Natural killer cell (primary cell): Measurements from ENCODE around the gene GPN2. TPM values are rescaled to one million over a fixed set of nuclear protein-coding genes. Genes with fewer than 3 reads are reported as not detected.
"Not testable (repeated sequence)": the region's sequence is repeated elsewhere in the genome, so short reads cannot be mapped to it uniquely, and the experiment has no call there.

ENCODE experiments used
- ATAC-seq, 3 donors: fragments of 150-1000 bp in 2 of 3; fragments of 200-7000 bp in 1 of 3; cut with Tn5 transposase; 1 replicate in 1 of 3; 2 replicates in 2 of 3; pipeline ENCODE4 v1.10.0; 2021; ENCODE audit warnings: mild to moderate bottlenecking in 2 of 3, moderate library complexity in 2 of 3
- DNase-seq, 2 donors: peaks; one replicate each; pipeline versions ENCODE4 v3.0.0 to v3.0.0-alpha.2; 2013 to 2021; ENCODE audit warnings: mixed read lengths in 1 of 2
- H3K27ac ChIP-seq: one replicate; pipeline ENCODE4 v1.5.1; 2013; ENCODE audit warnings: mild to moderate bottlenecking, low read length
- H3K27me3 ChIP-seq: one replicate; pipeline ENCODE4 v1.6.1; 2013; ENCODE audit warnings: low read length; ENCODE audit not compliant: control insufficient read depth, insufficient read depth
- H3K36me3 ChIP-seq: one replicate; pipeline ENCODE4 v1.6.1; 2013; ENCODE audit warnings: low read length; ENCODE audit not compliant: control insufficient read depth, insufficient read depth
- H3K4me1 ChIP-seq: one replicate; pipeline ENCODE4 v1.6.1; 2013; ENCODE audit warnings: low read length; ENCODE audit not compliant: control insufficient read depth, insufficient read depth
- H3K4me3 ChIP-seq: one replicate; pipeline ENCODE4 v1.5.1; 2013; ENCODE audit warnings: low read length
- H3K9me3 ChIP-seq: one replicate; pipeline ENCODE4 v1.6.1; 2013; ENCODE audit warnings: low read length; ENCODE audit not compliant: control insufficient read depth, insufficient read depth
- H3K27ac Mint-ChIP-seq, 2 donors: one replicate each; pipeline ENCODE4 v1.8.0; 2022; ENCODE audit warnings: mild to moderate bottlenecking in 2 of 2, mixed read lengths in 2 of 2, moderate library complexity in 1 of 2
- H3K27me3 Mint-ChIP-seq, 2 donors: one replicate each; pipeline ENCODE4 v1.8.0; 2022; ENCODE audit warnings: low read depth in 2 of 2, mixed read lengths in 2 of 2
- H3K36me3 Mint-ChIP-seq: one replicate; pipeline ENCODE4 v1.8.0; 2022; ENCODE audit warnings: mixed read lengths
- H3K4me1 Mint-ChIP-seq, 2 donors: one replicate each; pipeline ENCODE4 v1.8.0; 2022; ENCODE audit warnings: mixed read lengths in 2 of 2
- H3K4me3 Mint-ChIP-seq: one replicate; pipeline ENCODE4 v1.8.0; 2022; ENCODE audit warnings: mild to moderate bottlenecking, moderate library complexity, mixed read lengths
- H3K9me3 Mint-ChIP-seq, 2 donors: one replicate each; pipeline ENCODE4 v1.8.0; 2022; ENCODE audit warnings: mixed read lengths in 2 of 2
- CTCF ChIP-seq: fragments of 200-600 bp; IDR thresholded peaks from one replicate; pipeline ENCODE4 v1.8.0; 2022; ENCODE audit warnings: antibody characterized with exemption
- WGBS: methylation state at CpG from one replicate; pipeline ENCODE4 v1.1.7; 2013; ENCODE audit warnings: missing lambda C conversion rate; ENCODE audit not compliant: insufficient coverage; 5-methylcytosine and 5-hydroxymethylcytosine counted together
- intact Hi-C: fragments of 100-400 bp; cut with micrococcal nuclease; formaldehyde crosslinking; loops from one replicate; pipeline ENCODE4 v1.14.2; 2022
- total RNA-seq, 4 donors: library from RNA; stranded (reverse); fragments of 120-200 nt in 1 of 4; gene quantifications; one replicate each; pipeline versions ENCODE4 v1.2.3 to v1.2.4, GENCODE V29; 2013 to 2022

GPN2 gene
- total RNA-seq, 3 donors from 2014 or later (not counting 1 experiment from before 2014, with no cell fraction given): 32.4 to 42.6 (median 37.9) TPM

GRCh38 chr1:26848499-26848898 lies 41.6 kb downstream of the GPN2 start:
- H3K36me3 Mint-ChIP-seq: no peaks in the 10 kb centered on the region
- H3K9me3 Mint-ChIP-seq: no peaks in the 10 kb centered on the region
- H3K36me3 ChIP-seq: peaks cover 74% of the 10 kb centered on the region
- H3K4me1 Mint-ChIP-seq: peaks cover 0 to 10% of the 10 kb centered on the region in 2 donors
- no peaks in the 10 kb centered on the region for H3K4me1 ChIP-seq
- intact Hi-C loops: no loop called here
- no peak overlapping the region for H3K4me3 Mint-ChIP-seq
- no peaks in the 10 kb centered on the region for H3K27me3 ChIP-seq
- ATAC-seq (no peak), DNase-seq (no peak)
- no peaks in the 10 kb centered on the region for H3K27me3 Mint-ChIP-seq
- H3K27ac ChIP-seq: no peak overlapping the region
- no peak for TF ChIP-seq CTCF
- peak overlapping the region in 1 of 2 donors; percentile 56 for H3K27ac Mint-ChIP-seq
- no peak overlapping the region for H3K4me3 ChIP-seq
- 97% methylated on average over 10 of the region's 10 CpGs for WGBS
- no peaks in the 10 kb centered on the region for H3K9me3 ChIP-seq

GRCh38 chr1:26847826-26848225 lies 42.3 kb downstream of the GPN2 start:
- H3K36me3 Mint-ChIP-seq, H3K27me3 Mint-ChIP-seq, H3K4me1 Mint-ChIP-seq, H3K27ac ChIP-seq, intact Hi-C loops, H3K4me3 Mint-ChIP-seq, H3K4me1 ChIP-seq, H3K9me3 ChIP-seq, H3K9me3 Mint-ChIP-seq, DNase-seq, H3K4me3 ChIP-seq, H3K27me3 ChIP-seq, ATAC-seq: not testable (repeated sequence)
- peak overlapping the region; percentile 29 to 56 for H3K27ac Mint-ChIP-seq
- whole genome bisulfite sequencing: 93% methylated on average over 6 of the region's 6 CpGs
- H3K36me3 ChIP-seq: peaks cover 71% of the 10 kb centered on the region

DNA sequence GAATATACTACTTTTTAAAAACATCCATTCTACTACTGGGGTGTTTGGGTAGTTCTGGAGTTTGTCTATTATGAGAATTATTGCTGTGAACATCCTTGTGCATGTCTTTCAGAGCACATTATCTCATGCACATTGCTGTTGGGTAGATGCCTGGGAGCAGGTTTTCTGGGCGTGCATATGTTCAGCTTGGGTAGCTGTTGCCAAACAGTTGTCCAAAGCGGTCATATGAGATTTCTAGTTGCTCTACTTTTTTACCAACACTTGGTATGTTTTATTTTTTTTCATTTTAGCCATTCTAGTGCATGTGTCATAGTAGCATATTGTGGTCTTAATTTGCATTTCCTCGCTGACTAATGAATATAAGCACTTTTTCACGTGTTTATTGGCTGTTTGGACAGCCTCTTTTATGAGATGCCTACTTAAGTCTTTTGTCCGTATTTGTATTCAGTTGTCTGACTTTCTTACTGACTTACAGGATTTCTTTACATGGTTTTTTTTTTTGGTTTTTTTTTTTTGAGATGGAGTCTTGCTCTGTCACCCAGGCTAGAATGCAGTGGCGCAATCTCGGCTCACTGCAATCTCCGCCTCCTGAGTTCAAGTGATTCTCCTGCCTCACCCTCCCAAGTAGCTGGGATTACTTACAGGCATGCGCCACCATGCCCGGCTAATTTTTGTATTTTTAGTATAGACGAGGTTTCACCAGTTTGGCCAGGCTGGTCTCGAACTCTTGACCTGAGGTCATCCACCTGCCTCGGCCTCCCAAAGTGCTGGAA lies 45.5 kb downstream of the GPN2 start:
- H3K27me3 ChIP-seq: no peaks in the 10 kb centered on the region
- ATAC-seq: no peak
- no peaks in the 10 kb centered on the region for H3K9me3 ChIP-seq
- H3K4me1 Mint-ChIP-seq: peaks cover 0 to 4% of the 10 kb centered on the region in 2 donors
- no peak overlapping the region for H3K27ac ChIP-seq
- H3K36me3 Mint-ChIP-seq: no peaks in the 10 kb centered on the region
- no peak overlapping the region for H3K4me3 ChIP-seq
- WGBS: 94% methylated on average over 13 of the region's 13 CpGs
- TF ChIP-seq CTCF: no peak
- intact Hi-C loops: no loop called here
- H3K4me1 ChIP-seq: peaks cover 1% of the 10 kb centered on the region
- DNase-seq: no peak
- H3K36me3 ChIP-seq: peaks cover 63% of the 10 kb centered on the region
- no peaks in the 10 kb centered on the region for H3K9me3 Mint-ChIP-seq
- peak overlapping the region in 1 of 2 donors; percentile 14 for H3K27ac Mint-ChIP-seq
- no peaks in the 10 kb centered on the region for H3K27me3 Mint-ChIP-seq
- H3K4me3 Mint-ChIP-seq: no peak overlapping the region

DNA sequence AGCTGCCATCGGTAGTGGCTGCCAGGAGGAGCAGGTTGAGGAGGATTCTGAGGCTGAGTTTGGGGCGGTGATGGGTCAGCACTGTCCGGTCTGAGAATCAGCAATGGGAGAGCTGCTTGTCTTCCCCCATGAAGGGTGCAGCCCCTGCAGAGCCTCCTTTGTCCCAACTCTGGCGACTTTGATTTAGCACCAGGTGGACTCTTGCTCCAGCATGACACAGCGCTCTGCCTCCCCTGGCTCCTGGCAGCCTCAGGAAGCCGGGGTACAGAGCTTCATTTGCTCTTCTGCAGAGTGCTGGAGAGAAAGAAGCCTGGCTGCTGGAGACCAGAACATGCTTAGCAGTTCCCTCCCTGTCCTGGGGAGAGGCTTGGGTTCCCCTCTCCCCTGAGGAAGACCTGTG lies 50.3 kb downstream of the GPN2 start:
- H3K4me1 Mint-ChIP-seq: peaks cover 9 to 17% of the 10 kb centered on the region in 2 donors
- H3K27me3 Mint-ChIP-seq: no peaks in the 10 kb centered on the region
- H3K4me3 Mint-ChIP-seq: no peak overlapping the region
- Histone ChIP-seq H3K27ac (peak overlapping the region; percentile 75), H3K4me1 (peaks cover 21% of the 10 kb centered on the region), H3K36me3 (peaks cover 62% of the 10 kb centered on the region), H3K9me3 (no peaks in the 10 kb centered on the region), H3K27me3 (no peaks in the 10 kb centered on the region), H3K4me3 (no peak overlapping the region)
- DNase-seq (no peak), ATAC-seq (no peak)
- 82% methylated on average over 6 of the region's 6 CpGs for WGBS
- TF ChIP-seq CTCF: no peak
- H3K9me3 Mint-ChIP-seq: no peaks in the 10 kb centered on the region
- intact Hi-C loops: no loop called here
- H3K36me3 Mint-ChIP-seq: no peaks in the 10 kb centered on the region
- peak overlapping the region; percentile 77 to 78 for H3K27ac Mint-ChIP-seq
